CD4-positive, CD25-positive, alpha-beta regulatory T cell (primary cell): ENCODE results near the gene IGSF5. TPM values are rescaled to one million over a fixed set of nuclear protein-coding genes. Genes with fewer than 3 reads are reported as not detected.

Experiments used
- ATAC-seq, 2 donors: fragments of 150-1000 bp; cut with Tn5 transposase; one replicate each; pipeline ENCODE4 v1.10.0; 2021; ENCODE audit warnings: low read depth in 2 of 2, moderate number of reproducible peaks in 2 of 2, moderate library complexity in 1 of 2
- DNase-seq, 3 donors: peaks; one replicate each; pipeline versions ENCODE4 v3.0.0 to v3.0.0-alpha.2; 2012 to 2022; ENCODE audit warnings: mixed read lengths in 1 of 3
- H3K27ac ChIP-seq: one replicate; pipeline ENCODE4 v1.7.0; 2013; ENCODE audit warnings: mild to moderate bottlenecking, low read length; ENCODE audit not compliant: insufficient read depth, poor library complexity, severe bottlenecking
- H3K27me3 ChIP-seq: one replicate; pipeline ENCODE4 v1.7.0; 2013; ENCODE audit warnings: low read length; ENCODE audit not compliant: control insufficient read depth, insufficient read depth
- H3K36me3 ChIP-seq: one replicate; pipeline ENCODE4 v1.7.0; 2013; ENCODE audit warnings: mild to moderate bottlenecking, low read length, moderate library complexity; ENCODE audit not compliant: control insufficient read depth, insufficient read depth
- H3K4me1 ChIP-seq: 2 replicates; pipeline ENCODE4 v1.7.0; 2013; ENCODE audit warnings: mild to moderate bottlenecking, low read length; ENCODE audit not compliant: insufficient read depth, control insufficient read depth, poor library complexity, severe bottlenecking
- H3K4me3 ChIP-seq: one replicate; pipeline ENCODE4 v1.7.0; 2013; ENCODE audit warnings: low read depth, mild to moderate bottlenecking, low read length, moderate library complexity
- H3K9me3 ChIP-seq, 2 experiments: 1 replicate in 1 of 2; 2 replicates in 1 of 2; pipeline ENCODE4 v1.7.0; 2013; ENCODE audit warnings: low read length in 2 of 2, mild to moderate bottlenecking in 1 of 2, moderate library complexity in 1 of 2; ENCODE audit not compliant: control insufficient read depth in 2 of 2
- H3K27ac Mint-ChIP-seq, 3 donors: one replicate each; pipeline ENCODE4 v1.8.0; 2020 to 2022; ENCODE audit warnings: mild to moderate bottlenecking in 3 of 3, mixed read lengths in 3 of 3, moderate library complexity in 2 of 3
- H3K27me3 Mint-ChIP-seq: one replicate; pipeline ENCODE4 v1.8.0; 2022; ENCODE audit warnings: mild to moderate bottlenecking, mixed read lengths
- H3K36me3 Mint-ChIP-seq: one replicate; pipeline ENCODE4 v1.8.0; 2020; ENCODE audit warnings: mixed read lengths
- H3K4me1 Mint-ChIP-seq, 4 donors: one replicate each; pipeline ENCODE4 v1.8.0; 2020 to 2022; ENCODE audit warnings: mixed read lengths in 4 of 4, mild to moderate bottlenecking in 1 of 4
- H3K4me3 Mint-ChIP-seq, 4 donors: one replicate each; pipeline ENCODE4 v1.8.0; 2020 to 2022; ENCODE audit warnings: mild to moderate bottlenecking in 4 of 4, mixed read lengths in 4 of 4, moderate library complexity in 3 of 4
- H3K9me3 Mint-ChIP-seq, 7 donors: one replicate each; pipeline ENCODE4 v1.8.0; 2020 to 2022; ENCODE audit warnings: mixed read lengths in 7 of 7, mild to moderate bottlenecking in 3 of 7, moderate library complexity in 2 of 7
- polyA plus RNA-seq, 4 donors: library from polyadenylated mRNA; unstranded; fragments of 300-500 nt; fragmentation: Illumina TruSeq; gene quantifications; one replicate each; pipeline ENCODE4 v1.2.3, GENCODE V29; 2021
- total RNA-seq: library from RNA; stranded (reverse); gene quantifications from one replicate; pipeline ENCODE4 v1.2.3, GENCODE V29; 2022

The IGSF5 gene
- total and polyA plus RNA-seq, 5 donors from 2014 or later, result not detected

GRCh38 chr21:39845571-39846130, 100.7 kb downstream of the IGSF5 start:
- H3K4me3 Mint-ChIP-seq, result no peak overlapping the region
- H3K4me3 ChIP-seq, result no peak overlapping the region
- no peaks in the 10 kb centered on the region for H3K4me1 Mint-ChIP-seq
- H3K9me3 ChIP-seq, result no peaks in the 10 kb centered on the region
- H3K9me3 Mint-ChIP-seq, result peaks cover 0 to 8% (median 0%) of the 10 kb centered on the region in 7 donors
- no peak overlapping the region for H3K27ac ChIP-seq
- no peaks in the 10 kb centered on the region for H3K27me3 Mint-ChIP-seq
- no peaks in the 10 kb centered on the region for H3K4me1 ChIP-seq
- H3K27ac Mint-ChIP-seq, result no peak overlapping the region
- no peak for ATAC-seq
- H3K36me3 Mint-ChIP-seq, result no peaks in the 10 kb centered on the region
- H3K36me3 ChIP-seq, result no peaks in the 10 kb centered on the region
- H3K27me3 ChIP-seq, result no peaks in the 10 kb centered on the region
- no peak for DNase-seq

DNA sequence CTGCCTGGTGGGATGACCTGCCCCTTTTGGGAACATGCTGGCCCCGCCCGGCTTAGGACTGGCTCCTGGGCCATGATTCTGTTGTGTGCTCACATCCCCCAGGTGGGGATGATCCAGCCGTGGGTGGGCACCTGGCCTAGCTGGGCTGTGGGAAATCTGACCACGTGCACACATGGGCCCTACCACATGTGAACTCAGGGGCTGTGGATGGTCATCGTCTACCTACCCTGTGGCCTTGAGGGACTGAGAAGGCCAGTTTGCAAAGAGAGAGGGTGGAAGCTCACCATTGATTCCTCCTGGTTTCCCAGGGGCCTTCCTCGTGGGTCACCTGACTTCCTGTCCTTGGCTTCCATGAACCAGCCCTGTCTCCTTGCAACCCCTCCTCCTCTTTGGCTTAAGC, 102.9 kb downstream of the IGSF5 start:
- Mint-ChIP-seq H3K4me1 (no peaks in the 10 kb centered on the region), H3K27ac (no peak overlapping the region), H3K27me3 (no peaks in the 10 kb centered on the region), H3K36me3 (no peaks in the 10 kb centered on the region), H3K9me3 (peaks cover 0 to 8% (median 0%) of the 10 kb centered on the region in 7 donors), H3K4me3 (no peak overlapping the region)
- H3K36me3 ChIP-seq, result no peaks in the 10 kb centered on the region
- no peak overlapping the region for H3K4me3 ChIP-seq
- H3K27me3 ChIP-seq, result no peaks in the 10 kb centered on the region
- no peak overlapping the region for H3K27ac ChIP-seq
- no peak for ATAC-seq
- H3K9me3 ChIP-seq, result no peaks in the 10 kb centered on the region
- no peaks in the 10 kb centered on the region for H3K4me1 ChIP-seq
- DNase-seq, result no peak

DNA sequence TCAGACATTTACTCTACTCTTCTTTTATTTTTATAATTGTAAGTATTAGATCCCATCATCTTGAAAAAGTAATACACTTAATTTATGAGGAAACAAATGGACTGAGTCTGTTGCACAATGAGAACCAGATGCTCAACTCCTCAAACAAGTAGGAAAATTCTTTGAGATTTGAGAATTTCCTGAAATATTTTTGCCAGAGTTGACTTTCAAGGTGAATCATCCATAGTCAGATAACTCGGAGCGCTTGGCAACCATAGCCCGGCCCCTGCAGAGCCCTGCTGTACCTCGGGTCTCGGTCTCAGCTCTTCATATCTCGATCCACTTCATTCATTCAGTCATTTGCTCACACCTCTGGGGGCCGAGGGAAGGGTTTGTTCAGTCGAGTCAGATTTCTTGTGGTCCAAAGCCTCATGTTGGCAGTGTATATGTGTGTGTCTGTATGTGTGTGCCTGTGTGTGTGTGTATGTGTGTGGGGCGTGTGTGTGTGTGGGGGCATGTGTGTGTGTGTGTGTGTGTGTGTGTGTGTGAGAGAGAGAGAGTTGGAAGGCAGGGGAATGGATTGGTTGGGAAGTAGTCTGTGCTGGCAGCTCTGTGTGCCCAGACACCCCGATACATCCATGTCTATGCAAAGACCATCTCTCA, 104.2 kb downstream of the IGSF5 start:
- ATAC-seq, result no peak
- no peak for DNase-seq
- no peaks in the 10 kb centered on the region for H3K27me3 ChIP-seq
- no peaks in the 10 kb centered on the region for H3K36me3 Mint-ChIP-seq
- no peaks in the 10 kb centered on the region for H3K27me3 Mint-ChIP-seq
- no peaks in the 10 kb centered on the region for H3K9me3 ChIP-seq
- no peaks in the 10 kb centered on the region for H3K36me3 ChIP-seq
- H3K27ac Mint-ChIP-seq, result no peak overlapping the region
- H3K9me3 Mint-ChIP-seq, result peaks cover 0 to 7% (median 0%) of the 10 kb centered on the region in 7 donors
- no peak overlapping the region for H3K4me3 ChIP-seq
- H3K27ac ChIP-seq, result no peak overlapping the region
- H3K4me1 Mint-ChIP-seq, result no peaks in the 10 kb centered on the region
- H3K4me3 Mint-ChIP-seq, result no peak overlapping the region
- no peaks in the 10 kb centered on the region for H3K4me1 ChIP-seq

- H3K4me3 Mint-ChIP-seq, result no peak overlapping the region
- H3K27me3 ChIP-seq, result no peaks in the 10 kb centered on the region
- no peaks in the 10 kb centered on the region for H3K4me1 Mint-ChIP-seq
- H3K9me3 ChIP-seq, result no peaks in the 10 kb centered on the region
- H3K4me3 ChIP-seq, result no peak overlapping the region
- no peaks in the 10 kb centered on the region for H3K4me1 ChIP-seq
- H3K9me3 Mint-ChIP-seq, result peaks cover 0 to 8% (median 0%) of the 10 kb centered on the region in 7 donors
- no peaks in the 10 kb centered on the region for H3K36me3 ChIP-seq
- DNase-seq (no peak), ATAC-seq (no peak)
- H3K36me3 Mint-ChIP-seq, result no peaks in the 10 kb centered on the region
- H3K27ac ChIP-seq, result no peak overlapping the region
- no peak overlapping the region for H3K27ac Mint-ChIP-seq
- H3K27me3 Mint-ChIP-seq, result no peaks in the 10 kb centered on the region
Measured at GRCh38 chr21:39850333-39850732, 105.3 kb downstream of the IGSF5 start.

- DNase-seq (no peak), ATAC-seq (no peak)
- no peaks in the 10 kb centered on the region for H3K36me3 ChIP-seq
- no peak overlapping the region for H3K4me3 ChIP-seq
- Mint-ChIP-seq H3K27me3 (no peaks in the 10 kb centered on the region), H3K4me3 (no peak overlapping the region), H3K4me1 (no peaks in the 10 kb centered on the region), H3K36me3 (no peaks in the 10 kb centered on the region), H3K9me3 (peaks cover 0 to 6% (median 1%) of the 10 kb centered on the region in 7 donors), H3K27ac (no peak overlapping the region)
- H3K9me3 ChIP-seq, result no peaks in the 10 kb centered on the region
- H3K27ac ChIP-seq, result no peak overlapping the region
- no peaks in the 10 kb centered on the region for H3K4me1 ChIP-seq
- H3K27me3 ChIP-seq, result no peaks in the 10 kb centered on the region
Measured at GRCh38 chr21:39851002-39851618, 106.1 kb downstream of the IGSF5 start.

Other genes with a start within 250 kb of the IGSF5 start
- gene B3GALT5, start 132.2 kb upstream of the IGSF5 start, total RNA-seq, result not detected
- not detected for gene B3GALT5, start 132.2 kb upstream of the IGSF5 start, polyA plus RNA-seq
- not detected for gene PCP4, start 122.3 kb downstream of the IGSF5 start, total RNA-seq
- gene PCP4, start 122.3 kb downstream of the IGSF5 start, polyA plus RNA-seq, result not detected